GM18907 (cell line): ENCODE measurements around the gene EIF4G3.
A peak's percentile ranks its signal among the peaks of the same experiment; 100 is the strongest.
"Not testable (repeated sequence)": the region's sequence is repeated elsewhere in the genome, so short reads cannot be mapped to it uniquely, and the experiment has no call there.

Experiments used
- ATAC-seq: cut with Tn5 transposase; IDR thresholded peaks from one replicate; pipeline ENCODE4 v1.9.1; 2021; ENCODE audit warnings: mild to moderate bottlenecking, moderate library complexity; ENCODE audit not compliant: unreplicated experiment

The EIF4G3 gene

DNA sequence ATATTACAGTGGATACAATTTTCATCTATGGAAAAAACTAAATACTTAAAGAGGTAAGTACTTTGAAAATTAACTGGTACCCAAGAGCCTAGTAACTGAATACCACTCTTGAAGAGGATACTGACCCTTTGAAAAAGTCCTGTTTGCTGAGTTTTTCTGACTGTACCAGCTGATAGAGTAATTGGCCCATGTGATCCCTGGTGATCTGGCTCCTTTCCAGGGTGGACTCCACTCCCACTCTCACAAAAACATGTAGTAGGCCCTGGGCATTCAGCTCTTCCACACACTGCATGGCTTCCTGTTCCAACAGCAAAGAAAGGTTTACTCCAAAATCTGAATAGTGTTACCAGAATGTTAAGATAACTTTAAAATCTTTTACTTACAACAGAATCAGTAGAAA is 336.0 kb downstream of the EIF4G3 start:
- ATAC-seq = no peak

GRCh38 chr1:20837554-20838192 is 339.0 kb downstream of the EIF4G3 start:
- no peak for ATAC-seq

DNA sequence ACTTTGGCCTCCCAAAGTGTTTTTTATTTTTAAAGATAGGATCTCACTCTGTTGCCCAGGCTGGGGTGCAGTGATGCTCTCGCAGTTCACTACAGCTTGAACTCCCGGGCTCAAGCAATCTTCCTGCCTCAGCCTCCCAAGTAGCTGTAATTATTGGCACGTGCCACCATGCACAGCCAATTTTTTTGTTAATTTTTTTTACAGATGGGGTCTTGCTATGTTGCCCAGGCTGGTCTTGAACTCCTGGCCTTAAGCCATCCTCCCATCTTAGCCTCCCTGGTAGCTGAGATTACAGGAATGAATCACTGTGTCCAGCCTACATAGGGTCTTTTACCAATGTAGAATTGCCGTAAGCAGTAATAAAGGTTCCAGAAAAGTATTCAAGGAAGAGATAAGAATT is 340.5 kb downstream of the EIF4G3 start:
- no peak for ATAC-seq

DNA sequence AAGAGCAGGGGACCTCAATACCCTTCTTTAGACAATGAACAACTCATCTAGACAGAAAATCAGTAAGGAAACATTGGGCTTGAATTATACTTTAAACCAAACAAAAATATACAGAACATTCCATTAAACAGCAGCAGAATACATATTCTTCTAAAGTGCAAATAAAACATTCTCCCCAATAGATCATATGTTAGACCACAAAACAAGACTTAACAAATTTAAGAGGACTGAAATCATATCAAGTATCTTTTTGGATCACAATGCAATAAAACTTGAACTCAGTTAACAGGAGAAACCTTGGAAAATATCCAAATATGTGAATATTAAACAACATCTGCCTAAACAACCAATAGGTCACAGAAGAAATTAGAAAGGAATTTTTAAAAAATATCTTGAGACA is 341.9 kb downstream of the EIF4G3 start:
- no peak for ATAC-seq

DNA sequence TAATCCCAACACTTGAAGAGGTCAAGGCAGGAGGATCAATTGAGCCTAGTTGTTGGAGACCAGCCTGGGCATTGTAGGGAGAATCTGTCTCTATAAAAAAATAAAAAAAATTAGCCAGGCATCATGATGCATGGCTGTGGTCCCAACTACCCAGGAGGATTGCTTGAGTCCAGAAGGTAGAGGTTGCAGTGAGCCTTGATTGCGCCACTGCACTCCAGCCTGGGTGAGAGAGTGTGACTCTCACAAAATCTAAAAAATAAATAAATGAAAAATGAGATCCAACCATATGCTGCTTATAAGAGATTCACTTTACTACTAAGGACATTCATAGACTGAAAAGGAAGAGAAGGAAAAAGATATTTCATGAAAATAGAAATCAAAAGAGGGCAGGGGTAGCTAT is 342.5 kb downstream of the EIF4G3 start:
- ATAC-seq = no peak

DNA sequence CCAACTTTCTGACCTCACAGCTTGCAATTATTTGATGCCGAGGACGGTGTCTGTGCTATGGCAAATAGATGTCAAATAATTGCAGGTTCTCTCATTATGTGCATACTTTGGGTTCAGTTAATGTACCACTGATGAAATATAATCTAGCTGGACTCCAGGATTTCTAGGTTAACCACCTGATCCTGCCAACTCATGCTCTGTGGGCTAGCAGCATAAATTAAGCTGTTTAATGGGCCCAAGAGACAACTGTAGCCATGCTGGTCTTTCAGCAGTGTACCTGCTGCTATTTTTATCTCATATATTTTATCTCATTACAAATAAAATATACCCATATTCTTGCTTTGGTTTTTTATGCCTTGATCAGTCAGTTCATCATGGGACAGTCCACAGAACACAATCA is 346.3 kb downstream of the EIF4G3 start:
- ATAC-seq = no peak

GRCh38 chr1:20829946-20830345 is 346.8 kb downstream of the EIF4G3 start:
- ATAC-seq = no peak

DNA sequence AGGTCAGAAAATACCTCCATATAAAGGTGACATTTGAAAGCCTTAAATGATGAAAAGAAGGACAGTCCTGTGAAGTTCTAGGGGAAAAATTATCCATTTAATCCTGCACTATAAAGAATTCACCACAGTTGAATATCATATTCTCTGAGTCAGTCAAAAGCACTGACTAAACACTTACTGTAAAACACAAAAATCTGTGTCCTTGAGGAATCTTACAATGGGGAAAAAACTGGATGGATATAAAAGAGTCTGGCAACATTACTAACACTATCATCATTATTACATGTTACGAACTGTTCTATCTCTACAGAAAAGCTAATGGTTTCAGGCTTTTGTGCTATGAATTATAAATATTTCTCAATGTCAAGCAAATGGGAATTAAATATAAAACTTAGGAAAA is 347.2 kb downstream of the EIF4G3 start:
- ATAC-seq = no peak

DNA sequence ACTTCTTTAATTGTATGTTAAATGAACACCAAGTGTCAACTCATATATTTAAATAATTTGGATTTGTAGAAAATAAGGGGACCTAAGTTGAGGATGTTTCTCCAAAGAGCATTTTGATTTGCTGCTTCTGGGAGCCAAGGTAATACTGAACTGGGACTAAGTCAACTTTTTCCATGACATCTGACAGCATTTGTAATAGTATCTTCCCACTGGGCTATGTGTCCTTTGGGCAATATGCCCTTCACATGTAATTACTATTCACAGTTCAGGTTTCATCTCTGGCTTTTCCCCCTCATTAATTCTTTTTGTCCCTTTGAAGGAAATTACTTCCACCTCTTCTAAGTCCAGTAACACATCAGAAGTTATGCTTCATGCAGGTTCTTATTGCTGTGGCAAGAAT is 352.9 kb downstream of the EIF4G3 start:
- no peak for ATAC-seq

DNA sequence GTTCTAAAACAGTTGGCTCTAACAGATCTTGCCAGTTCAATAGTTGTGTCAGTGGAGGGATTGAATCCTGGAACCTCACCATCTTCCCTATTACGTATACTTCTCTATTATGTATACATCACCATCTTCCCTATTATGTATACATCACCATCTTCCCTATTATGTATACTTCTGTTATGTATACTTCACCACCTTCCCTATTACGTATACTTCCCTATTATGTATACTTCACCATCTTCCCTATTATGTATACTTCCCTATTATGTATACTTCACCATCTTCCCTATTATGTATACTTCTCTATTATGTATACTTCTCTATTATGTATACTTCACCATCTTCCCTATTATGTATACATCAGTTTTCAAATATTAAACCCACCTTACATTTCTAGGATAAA is 355.2 kb downstream of the EIF4G3 start:
- ATAC-seq = no peak

- ATAC-seq = no peak
These were observed 356.9 kb downstream of the EIF4G3 start for GRCh38 chr1:20819818-20820217.

DNA sequence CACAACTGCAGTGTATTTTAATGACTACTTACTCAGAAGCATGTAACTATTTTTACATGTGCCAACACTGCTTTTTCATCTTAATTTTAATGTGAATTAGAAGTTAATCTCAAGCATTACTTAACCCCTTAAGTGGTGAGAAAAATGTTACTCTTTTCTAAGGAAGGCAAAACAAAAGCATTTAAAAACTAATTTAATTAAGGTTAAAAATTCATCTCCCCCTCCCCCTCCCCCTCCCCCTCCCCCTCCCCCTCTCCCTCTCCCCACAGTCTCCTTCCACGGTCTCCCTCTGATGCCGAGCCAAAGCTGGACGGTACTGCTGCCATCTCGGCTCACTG is 362.2 kb downstream of the EIF4G3 start:
- no peak for ATAC-seq

DNA sequence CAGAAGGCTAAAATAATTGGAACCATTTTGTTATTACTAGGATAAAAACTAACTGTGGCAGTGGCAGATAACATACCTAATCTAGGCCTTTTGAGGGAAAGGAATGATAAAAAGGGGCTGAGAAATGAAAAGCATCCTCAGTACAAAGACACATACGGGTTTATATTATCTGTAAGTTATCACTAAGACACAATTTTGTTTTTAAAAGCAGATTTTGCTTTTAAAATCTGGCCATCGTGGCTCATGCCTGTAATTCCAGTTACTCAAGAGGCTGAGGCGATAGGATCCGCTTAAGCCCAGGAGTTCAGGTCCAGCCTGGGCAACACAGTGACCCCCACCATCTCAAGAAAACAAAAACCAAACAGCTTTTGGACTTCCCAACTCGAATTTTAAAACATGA is 364.8 kb downstream of the EIF4G3 start:
- no peak for ATAC-seq

GRCh38 chr1:20793236-20793635 is 383.5 kb downstream of the EIF4G3 start:
- no peak for ATAC-seq

DNA sequence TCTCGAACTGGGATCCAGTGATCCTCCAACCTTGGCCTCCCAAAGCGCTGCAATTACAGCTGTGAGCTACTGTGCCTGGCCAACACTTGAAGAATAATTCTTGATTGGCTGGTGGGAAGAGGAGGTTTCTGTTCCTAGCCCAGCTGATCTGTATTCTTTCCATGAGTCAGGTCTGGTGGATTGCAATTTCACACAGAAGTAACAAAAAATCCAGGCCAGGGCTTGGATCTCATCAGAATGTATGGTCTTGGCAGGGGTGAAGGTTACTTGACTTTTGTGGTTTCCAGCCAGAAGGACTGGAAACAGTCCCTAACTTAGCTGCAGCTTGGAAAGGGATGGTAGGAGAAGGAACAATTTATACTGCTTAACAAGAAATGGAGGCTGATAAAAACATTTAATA is 384.5 kb downstream of the EIF4G3 start:
- ATAC-seq = no peak

DNA sequence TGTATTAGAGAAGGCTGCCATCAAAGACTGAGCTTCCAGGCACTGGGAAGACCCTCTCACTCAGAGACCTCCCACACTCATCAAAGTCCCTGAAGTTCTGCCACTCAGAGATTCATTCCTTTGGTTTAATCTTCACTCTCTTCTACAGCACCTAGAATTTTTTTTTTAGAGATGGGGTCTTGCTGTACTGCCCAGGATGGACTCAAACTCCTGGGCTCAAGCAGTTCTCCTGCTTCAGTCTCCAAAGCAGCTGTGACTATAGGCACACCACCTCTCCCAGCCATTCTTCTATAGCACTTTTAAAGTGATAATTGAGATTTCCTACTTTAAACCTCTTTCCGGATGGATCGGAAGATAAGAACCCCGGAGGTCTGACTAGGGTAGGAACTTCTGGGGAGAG is 385.9 kb downstream of the EIF4G3 start:
- ATAC-seq = no peak

DNA sequence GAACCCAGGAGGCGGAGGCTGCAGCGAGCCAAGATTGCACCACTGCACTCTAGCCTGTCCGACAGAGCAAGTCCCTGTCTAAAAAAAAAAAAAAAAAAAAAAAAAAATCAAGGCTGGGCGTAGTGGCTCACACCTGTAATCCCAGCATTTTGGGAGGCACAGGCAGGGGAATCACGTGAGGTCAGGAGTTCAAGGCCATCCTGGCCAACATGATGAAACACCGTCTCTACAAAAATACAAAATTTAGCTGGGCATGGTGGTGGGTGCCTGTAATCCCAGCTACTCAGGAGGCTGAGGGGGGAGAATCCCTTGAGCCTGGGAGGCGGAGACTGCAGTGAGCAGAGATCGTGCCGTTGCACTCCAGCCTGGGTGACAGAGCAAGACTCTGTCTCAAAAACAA is 387.1 kb downstream of the EIF4G3 start:
- not testable (repeated sequence) for ATAC-seq

GRCh38 chr1:20787840-20788795 is 388.6 kb downstream of the EIF4G3 start:
- ATAC-seq = no peak

DNA sequence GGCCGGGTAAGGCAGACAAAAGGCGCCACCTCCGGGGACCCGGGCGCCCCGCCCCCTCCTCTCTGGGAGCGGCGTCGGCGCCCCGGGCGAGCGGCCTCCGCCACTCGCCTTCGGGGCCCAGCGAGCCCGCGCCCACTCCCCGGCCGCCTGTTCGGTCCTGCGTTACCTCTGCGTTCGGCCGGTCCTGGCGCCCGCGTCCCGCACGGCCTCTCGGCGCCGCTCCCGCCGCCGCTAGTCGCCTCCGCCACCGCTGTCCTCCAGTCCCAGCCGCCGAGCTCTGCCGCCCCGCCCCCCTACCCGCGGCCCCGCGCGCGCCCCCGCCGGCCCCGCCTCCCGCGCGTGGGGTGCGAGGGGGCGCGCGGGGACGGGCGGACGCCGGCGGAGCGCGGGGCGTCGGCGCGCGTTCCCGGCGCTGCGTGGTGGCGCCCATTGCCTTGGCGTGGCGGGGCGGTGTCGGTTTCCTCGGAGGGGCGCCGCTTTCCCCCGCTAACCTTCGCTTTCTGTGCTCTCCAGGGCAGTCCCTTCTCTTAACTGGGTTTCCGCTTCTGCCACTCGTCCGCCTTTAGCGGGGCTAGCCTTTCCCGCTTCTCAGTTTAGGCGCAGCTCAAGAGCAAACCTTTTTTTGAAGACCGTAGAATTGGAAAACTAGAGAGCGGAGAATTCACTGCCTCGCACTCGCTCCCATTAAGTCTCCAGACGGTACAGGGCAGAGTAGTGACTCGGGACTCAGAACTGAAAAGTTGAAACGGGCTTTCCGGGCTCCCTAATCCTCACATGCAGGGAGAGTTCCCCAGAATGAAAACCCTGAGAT is 389.5 kb downstream of the EIF4G3 start, which contains the start of gene HP1BP3:
TSS of gene HP1BP3 (minus strand) at position 279 of the 811 bp plus-strand sequence. CDS start 6,867 bp downstream, outside the sequence.
- ATAC-seq = peak; percentile 48

DNA sequence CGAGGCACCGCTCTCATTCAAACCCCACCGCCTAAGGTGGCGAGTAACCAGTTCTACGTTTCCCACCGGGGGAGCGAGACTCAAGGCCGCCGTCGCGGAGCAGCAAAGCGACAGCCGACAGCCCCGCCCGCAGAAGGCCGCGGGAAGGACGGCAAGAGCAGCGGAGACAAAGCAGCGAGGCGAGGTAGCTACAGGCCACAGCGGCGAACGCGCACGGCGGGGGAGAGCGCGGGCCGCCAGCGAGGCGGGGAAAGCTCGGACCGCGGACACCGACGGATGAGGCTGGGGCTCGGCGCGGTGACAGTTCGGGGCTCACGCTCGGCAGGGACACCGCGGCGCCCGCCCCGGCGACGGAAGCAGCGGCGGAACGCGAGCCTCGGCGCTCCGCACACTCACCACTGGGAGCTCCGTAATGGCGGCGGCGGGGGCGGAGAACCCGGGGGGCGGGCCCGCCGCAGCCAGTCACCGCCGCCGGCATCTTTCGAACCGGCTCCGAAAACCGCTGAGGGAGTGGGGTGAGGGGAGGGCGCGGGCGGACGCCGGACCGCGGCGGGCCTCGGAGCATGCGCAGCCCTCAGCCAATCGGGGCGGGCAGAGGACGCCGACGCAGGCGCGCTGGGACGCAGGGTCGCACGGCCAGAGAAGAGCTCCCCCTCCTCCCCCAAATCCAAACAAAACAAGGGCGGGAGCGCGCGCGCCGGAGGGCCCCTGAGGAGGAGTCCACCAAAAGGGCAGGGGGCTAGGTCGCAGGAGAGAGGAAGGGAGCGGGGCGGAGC is 390.3 kb downstream of the EIF4G3 start:
- peak; percentile 75 for ATAC-seq

- ATAC-seq = no peak
These were observed 390.8 kb downstream of the EIF4G3 start for GRCh38 chr1:20785907-20786252.
